Heart left ventricle (tissue), 16 donors: Measurements from ENCODE around the gene MACO1. TPM values are rescaled to one million over a fixed set of nuclear protein-coding genes. Genes with fewer than 3 reads are reported as not detected.

Source experiments
- ATAC-seq, 4 donors: fragments of 200-7000 bp; cut with Tn5 transposase; one replicate each; pipeline ENCODE4 v1.9.1; 2020 to 2022; ENCODE audit warnings: moderate library complexity in 4 of 4, mild to moderate bottlenecking in 3 of 4, moderate number of reproducible peaks in 1 of 4
- DNase-seq, 5 donors: peaks; one replicate each; pipeline ENCODE4 v3.0.0-alpha.2; 2020
- H3K27ac ChIP-seq, 12 donors: fragments of 200-600 bp; sonication (generic) in 4 of 12; one replicate each; pipeline versions ENCODE4 v1.5.0 to v1.8.0; 2016 to 2022; ENCODE audit warnings: mild to moderate bottlenecking in 2 of 12
- H3K27me3 ChIP-seq, 9 donors: fragments of 200-600 bp; sonication (generic) in 2 of 9; one replicate each; pipeline versions ENCODE4 v1.5.1 to v1.8.0; 2016 to 2022; ENCODE audit warnings: mild to moderate bottlenecking in 3 of 9
- H3K36me3 ChIP-seq, 9 donors: fragments of 200-600 bp; sonication (generic) in 2 of 9; one replicate each; pipeline versions ENCODE4 v1.5.0 to v1.8.0; 2018 to 2022; ENCODE audit warnings: mild to moderate bottlenecking in 2 of 9
- H3K4me1 ChIP-seq, 12 donors: fragments of 200-600 bp; sonication (generic) in 4 of 12; one replicate each; pipeline versions ENCODE4 v1.5.0 to v1.8.0; 2016 to 2022; ENCODE audit warnings: mild to moderate bottlenecking in 3 of 12
- H3K4me3 ChIP-seq, 12 donors: fragments of 200-600 bp; sonication (generic) in 4 of 12; one replicate each; pipeline versions ENCODE4 v1.5.0 to v1.8.0; 2017 to 2022; ENCODE audit warnings: mild to moderate bottlenecking in 9 of 12, moderate library complexity in 4 of 12
- H3K9me3 ChIP-seq, 12 donors: fragments of 200-600 bp; sonication (generic) in 4 of 12; one replicate each; pipeline versions ENCODE4 v1.5.0 to v1.8.0; 2016 to 2022; ENCODE audit warnings: mild to moderate bottlenecking in 1 of 12
- POLR2A ChIP-seq, 2 donors: fragments of 450-650 bp; IDR thresholded peaks; one replicate each; pipeline ENCODE4 v1.6.1; 2017; ENCODE audit warnings: antibody characterized with exemption in 2 of 2, mild to moderate bottlenecking in 2 of 2, moderate library complexity in 2 of 2
- WGBS, 4 donors: extraction: QIAGEN DNeasy Blood & Tissue Kit in 2 of 4; methylation state at CpG; one replicate each; pipeline versions ENCODE4 v1.1.5 to v1.1.7; 2013 to 2018; 5-methylcytosine and 5-hydroxymethylcytosine counted together
- intact Hi-C, 10 donors: fragments of 100-400 bp; cut with DNase I; formaldehyde crosslinking; loops; one replicate each; pipeline versions ENCODE4 v1.11.1 to v1.14.2; 2022
- polyA plus RNA-seq, 2 donors: library from polyadenylated mRNA; stranded (reverse); fragments of 200-250 nt; gene quantifications; one replicate each; pipeline ENCODE4 v1.2.3, GENCODE V29; 2013
- total RNA-seq, 9 donors: library from RNA; depleted of rRNA in 2 of 9; stranded (reverse); fragments of >200 nt in 2 of 9; fragmentation: NEBNext Ultra II Directional in 3 of 9; extraction: Animal tissue kit (Norgen Biotek cat#: 25700) in 3 of 9; gene quantifications; one replicate each; pipeline versions ENCODE4 v1.1.0 to v1.2.4, GENCODE V29; 2016 to 2023
- TF ChIP-seq, protein P1 (sequence below), 12 donors: fragments of 200-600 bp; sonication (generic) in 4 of 12; IDR thresholded peaks; one replicate each; pipeline versions ENCODE4 v1.5.0 to v1.8.0; 2018 to 2022; ENCODE audit warnings: antibody characterized with exemption in 12 of 12, mild to moderate bottlenecking in 5 of 12
- donor health status: ischemic (EF 13 %, LVEDD 7.1; RV severe dilation, severe dysfunction).
- donor health status: healthy with polysubstance abuse.
- donor health status: DM: no; HTN: yes; CAD: no.
- donor health status: DM: no; HTN: no; CAD: no.
- donor health status: ischemic (EF 25% LVEDD 6.9; RV normal size, moderate dysfunction).
- donor health status: ischemic (EF 25% LVEDD 5.7; RV mildly dilated, moderate dysfunction).
- donor health status: healthy.
- donor health status: DM: yes; HTN: yes; CAD: no.
- donor health status: ischemic (EF 35%, LVEDD 5.7; RV mildly dilated, moderate dysfunction).
- donor health status: nonischemic (EF 11% LVEDD 7.7; RV severe dilation, severe dysfunction).
- donor health status: DM: yes; HTN: yes; CAD: no.
- donor health status: PGD.
- donor health status: ischemic (EF 29% LVEDD 5.4; RV normal size, mild dysfunction).
- donor health status: nonischemic (EF 23%, LVEDD 6.1; RV moderate dilation, normal function).

MACO1 gene
- total and polyA plus RNA-seq, 11 donors: 5.8 to 21.0 (median 14.0) TPM

DNA sequence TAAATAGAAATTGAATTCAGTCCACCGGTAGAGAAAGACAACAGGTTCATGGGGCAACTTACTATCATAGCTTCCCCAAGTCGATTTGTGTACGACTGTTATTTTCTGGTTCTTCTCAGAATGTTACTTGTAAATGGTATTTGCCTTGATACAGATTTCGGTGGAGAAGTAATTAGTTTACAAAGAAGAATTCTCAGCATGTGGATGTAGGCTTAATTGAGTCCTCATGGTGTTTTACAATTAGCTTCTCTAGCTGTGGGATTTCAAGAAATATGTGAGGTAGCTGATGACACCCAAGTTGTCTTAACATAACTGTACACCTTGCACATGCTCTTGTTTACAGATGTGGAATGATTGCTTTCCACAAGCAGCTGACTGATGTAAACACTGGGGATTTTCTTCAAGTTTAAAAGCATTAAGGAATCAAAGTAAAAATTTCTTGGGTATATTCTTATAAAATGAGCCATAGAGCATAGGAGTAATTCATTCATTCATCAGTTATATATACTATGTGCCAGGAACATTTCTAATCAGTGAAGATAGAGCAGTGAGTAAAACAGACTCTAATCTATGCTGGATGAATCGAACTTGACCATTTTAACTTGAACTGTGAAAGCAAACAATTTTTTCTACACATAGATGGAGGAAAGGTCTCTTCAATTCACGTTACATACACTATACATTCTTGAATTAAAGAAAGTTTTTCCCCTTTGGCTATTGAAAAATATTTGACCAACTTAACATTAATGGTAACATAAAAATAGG is 1.4 kb downstream of the MACO1 start:
- DNase-seq (no peak), ATAC-seq (no peak)
- no peaks in the 10 kb centered on the region for H3K27me3 ChIP-seq
- 12 to 16% (median 14%) methylated on average over 6 of the region's 6 CpGs for WGBS, 4 donors
- peaks cover 3 to 61% (median 52%) of the 10 kb centered on the region in 12 donors for H3K4me1 ChIP-seq
- H3K4me3 ChIP-seq: peak overlapping the region; percentile 82 to 99 (median 92)
- H3K27ac ChIP-seq: peak overlapping the region in 11 of 12 donors; percentile 78 to 97 (median 95)
- peaks cover 0 to 1% (median 0%) of the 10 kb centered on the region in 9 donors for H3K36me3 ChIP-seq
- no peaks in the 10 kb centered on the region for H3K9me3 ChIP-seq
- TF ChIP-seq POLR2A (IDR thresholded peaks at IDR 0.05): no peak
- TF ChIP-seq, protein P1, sequence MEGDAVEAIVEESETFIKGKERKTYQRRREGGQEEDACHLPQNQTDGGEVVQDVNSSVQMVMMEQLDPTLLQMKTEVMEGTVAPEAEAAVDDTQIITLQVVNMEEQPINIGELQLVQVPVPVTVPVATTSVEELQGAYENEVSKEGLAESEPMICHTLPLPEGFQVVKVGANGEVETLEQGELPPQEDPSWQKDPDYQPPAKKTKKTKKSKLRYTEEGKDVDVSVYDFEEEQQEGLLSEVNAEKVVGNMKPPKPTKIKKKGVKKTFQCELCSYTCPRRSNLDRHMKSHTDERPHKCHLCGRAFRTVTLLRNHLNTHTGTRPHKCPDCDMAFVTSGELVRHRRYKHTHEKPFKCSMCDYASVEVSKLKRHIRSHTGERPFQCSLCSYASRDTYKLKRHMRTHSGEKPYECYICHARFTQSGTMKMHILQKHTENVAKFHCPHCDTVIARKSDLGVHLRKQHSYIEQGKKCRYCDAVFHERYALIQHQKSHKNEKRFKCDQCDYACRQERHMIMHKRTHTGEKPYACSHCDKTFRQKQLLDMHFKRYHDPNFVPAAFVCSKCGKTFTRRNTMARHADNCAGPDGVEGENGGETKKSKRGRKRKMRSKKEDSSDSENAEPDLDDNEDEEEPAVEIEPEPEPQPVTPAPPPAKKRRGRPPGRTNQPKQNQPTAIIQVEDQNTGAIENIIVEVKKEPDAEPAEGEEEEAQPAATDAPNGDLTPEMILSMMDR (IDR thresholded peaks at IDR 0.05): no peak
- intact Hi-C loops: loop anchor here in 6 of 10 donors (2.0 to 10.0 kb wide), 6 partner anchors 35 to 363 kb away; partner anchors contain the start of gene TMEM50A (in 1 of the 6)

DNA sequence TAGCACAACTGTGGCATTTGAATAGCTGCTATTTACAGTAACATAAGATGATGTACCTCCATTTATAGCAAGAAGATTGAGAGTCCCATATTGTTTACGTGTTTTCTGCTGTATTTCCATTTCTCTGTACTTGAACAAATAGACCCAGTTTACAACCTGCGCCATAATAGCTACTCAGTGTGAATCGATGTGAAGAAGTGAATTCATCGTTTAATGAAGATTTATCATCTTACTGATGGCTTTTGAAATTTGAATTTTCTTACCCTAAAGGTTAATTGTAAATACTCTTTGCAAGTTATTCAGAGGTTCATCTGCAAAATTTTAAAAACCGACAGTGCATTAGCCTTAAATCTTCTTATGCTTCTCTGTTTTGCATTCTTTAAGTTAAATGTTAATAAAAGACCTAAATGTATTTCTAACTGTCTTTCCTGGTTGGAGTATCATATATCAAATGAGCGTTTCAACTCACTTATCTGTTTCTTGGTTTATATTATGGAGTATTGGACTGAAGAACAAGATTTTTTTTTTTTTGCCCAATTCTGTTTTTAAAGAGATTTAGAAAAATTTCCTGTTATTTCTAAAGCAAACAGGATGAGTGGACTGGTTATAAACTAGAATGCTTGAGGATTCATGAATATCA is 2.2 kb downstream of the MACO1 start:
- intact Hi-C loops: loop anchor here in 5 of 10 donors (5.0 to 10.0 kb wide), 5 partner anchors 34 to 362 kb away; partner anchors contain the start of gene TMEM50A (in 1 of the 5)
- WGBS, 4 donors: 70 to 74% (median 72%) methylated on average over 6 of the region's 6 CpGs
- H3K27ac ChIP-seq: peak overlapping the region in 6 of 12 donors; percentile 8 to 61 (median 28)
- no peaks in the 10 kb centered on the region for H3K27me3 ChIP-seq
- peaks cover 0 to 9% (median 0%) of the 10 kb centered on the region in 9 donors for H3K36me3 ChIP-seq
- ATAC-seq (no peak), DNase-seq (no peak)
- TF ChIP-seq, protein P1 (IDR thresholded peaks at IDR 0.05): no peak
- TF ChIP-seq POLR2A (IDR thresholded peaks at IDR 0.05): no peak
- H3K4me3 ChIP-seq: peak overlapping the region in 8 of 12 donors; percentile 82 to 99 (median 90)
- H3K9me3 ChIP-seq: no peaks in the 10 kb centered on the region
- H3K4me1 ChIP-seq: peaks cover 3 to 61% (median 52%) of the 10 kb centered on the region in 12 donors

DNA sequence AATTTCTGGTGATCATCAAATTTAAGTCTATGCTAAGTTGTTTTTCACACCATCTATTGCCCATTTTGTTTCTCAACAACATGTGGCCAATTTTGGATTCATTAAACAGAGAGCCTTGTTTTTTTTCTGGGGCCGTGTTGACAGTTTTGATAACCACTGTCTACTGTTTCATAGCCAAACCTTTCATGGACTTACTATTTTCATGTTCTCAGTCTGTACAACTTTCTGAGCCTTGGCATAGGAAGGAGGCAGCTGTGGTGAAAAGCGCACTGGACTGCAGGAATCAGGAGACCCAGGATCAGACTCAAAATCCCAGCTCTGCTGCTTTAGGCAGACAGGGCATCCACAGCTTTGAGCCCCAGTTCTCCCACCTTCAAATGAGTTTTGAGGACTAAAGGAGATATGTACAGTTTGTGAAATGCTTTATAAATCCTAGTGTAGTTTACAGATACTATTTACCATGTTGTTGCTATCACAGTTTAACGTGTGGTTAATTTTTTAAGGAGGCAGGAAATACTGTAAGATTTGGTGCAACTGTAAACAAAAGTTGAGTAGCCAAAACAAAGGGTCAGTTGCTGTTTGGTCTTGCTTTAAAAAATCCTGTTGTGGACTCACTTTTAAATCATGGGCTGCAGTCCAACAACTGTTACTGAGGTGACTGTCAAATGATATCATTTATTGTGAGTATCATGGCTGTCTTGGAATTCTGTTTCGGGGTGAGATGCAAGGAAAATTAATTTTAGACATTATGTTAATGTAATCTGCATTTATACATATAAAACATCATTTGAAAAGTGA is 2.9 kb downstream of the MACO1 start:
- peak overlapping the region in 7 of 12 donors; percentile 8 to 61 (median 29) for H3K27ac ChIP-seq
- H3K36me3 ChIP-seq: peaks cover 0 to 10% (median 0%) of the 10 kb centered on the region in 9 donors
- DNase-seq: no peak
- peak overlapping the region in 4 of 12 donors; percentile 1 to 84 (median 83) for H3K4me3 ChIP-seq
- no peak for ATAC-seq
- H3K4me1 ChIP-seq: peaks cover 3 to 61% (median 52%) of the 10 kb centered on the region in 12 donors
- 15 to 28% (median 19%) methylated on average over 4 of the region's 4 CpGs for WGBS, 4 donors
- TF ChIP-seq, protein P1 (IDR thresholded peaks at IDR 0.05): no peak
- TF ChIP-seq POLR2A (IDR thresholded peaks at IDR 0.05): no peak
- no peaks in the 10 kb centered on the region for H3K9me3 ChIP-seq
- intact Hi-C loops: loop anchor here in 5 of 10 donors (5.0 to 10.0 kb wide), 5 partner anchors 34 to 361 kb away; partner anchors contain the start of gene TMEM50A (in 1 of the 5)
- no peaks in the 10 kb centered on the region for H3K27me3 ChIP-seq
